D721Med (cell line): ENCODE results near the gene PCDHA7.
"Not testable (repeated sequence)": the region's sequence is repeated elsewhere in the genome, so short reads cannot be mapped to it uniquely, and the experiment has no call there.

Experiments
- DNase-seq: peaks from one replicate; pipeline ENCODE4 v3.0.0; 2011; ENCODE audit warnings: low spot score; ENCODE audit not compliant: insufficient read length
- FAIRE-seq: peaks from 2 replicates; lab custom pipeline; 2011; peaks lifted over from hg19 to GRCh38; lab: Jason Lieb, UNC
- CTCF ChIP-seq: IDR thresholded peaks from 2 replicates; pipeline ENCODE4 v1.5.1; 2012; ENCODE audit warnings: mild to moderate bottlenecking, control low read depth; ENCODE audit not compliant: insufficient read depth; ENCODE audit errors: missing control alignments

Gene PCDHA7

DNA sequence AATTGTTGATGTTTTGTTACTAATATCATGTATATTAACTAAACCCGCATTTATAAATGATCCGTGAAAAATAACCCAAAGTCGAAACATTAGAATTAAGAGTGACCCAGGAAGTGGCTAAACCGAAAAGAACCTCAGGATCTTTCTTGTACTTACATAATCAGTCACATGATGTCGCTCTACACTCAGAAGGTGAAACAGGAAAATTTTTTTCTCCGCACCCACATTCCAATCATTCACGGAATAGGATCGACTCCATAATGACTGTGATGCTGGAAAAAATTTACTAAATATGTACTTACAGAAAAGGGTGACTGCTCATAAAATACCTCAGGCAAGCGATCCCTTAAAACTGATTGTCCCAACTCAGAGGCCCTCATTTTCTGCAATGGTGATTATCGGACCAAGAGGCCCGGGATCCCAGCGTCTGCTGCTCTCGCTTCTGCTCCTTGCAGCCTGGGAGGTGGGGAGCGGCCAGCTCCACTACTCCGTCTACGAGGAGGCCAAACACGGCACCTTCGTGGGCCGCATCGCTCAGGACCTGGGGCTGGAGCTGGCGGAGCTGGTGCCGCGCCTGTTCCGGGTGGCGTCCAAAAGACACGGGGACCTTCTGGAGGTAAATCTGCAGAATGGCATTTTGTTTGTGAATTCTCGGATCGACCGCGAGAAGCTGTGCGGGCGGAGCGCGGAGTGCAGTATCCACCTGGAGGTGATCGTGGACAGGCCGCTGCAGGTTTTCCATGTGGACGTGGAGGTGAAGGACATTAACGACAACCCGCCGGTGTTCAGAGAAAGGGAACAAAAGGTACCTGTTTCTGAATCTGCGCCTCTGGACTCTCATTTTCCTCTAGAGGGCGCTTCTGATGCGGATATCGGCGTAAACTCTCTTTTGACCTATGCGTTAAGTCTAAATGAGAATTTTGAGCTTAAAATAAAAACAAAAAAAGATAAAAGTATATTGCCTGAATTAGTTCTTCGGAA, 41.3 kb downstream of the PCDHA7 start, which contains the start of gene PCDHA12:
Gene PCDHA12 (plus strand): TSS at position 224 of the 981 bp plus-strand sequence. CDS start 165 bp downstream, at position 389.
- no peak for DNase-seq
- no peak for FAIRE-seq
- TF ChIP-seq CTCF = peak; percentile 4

DNA sequence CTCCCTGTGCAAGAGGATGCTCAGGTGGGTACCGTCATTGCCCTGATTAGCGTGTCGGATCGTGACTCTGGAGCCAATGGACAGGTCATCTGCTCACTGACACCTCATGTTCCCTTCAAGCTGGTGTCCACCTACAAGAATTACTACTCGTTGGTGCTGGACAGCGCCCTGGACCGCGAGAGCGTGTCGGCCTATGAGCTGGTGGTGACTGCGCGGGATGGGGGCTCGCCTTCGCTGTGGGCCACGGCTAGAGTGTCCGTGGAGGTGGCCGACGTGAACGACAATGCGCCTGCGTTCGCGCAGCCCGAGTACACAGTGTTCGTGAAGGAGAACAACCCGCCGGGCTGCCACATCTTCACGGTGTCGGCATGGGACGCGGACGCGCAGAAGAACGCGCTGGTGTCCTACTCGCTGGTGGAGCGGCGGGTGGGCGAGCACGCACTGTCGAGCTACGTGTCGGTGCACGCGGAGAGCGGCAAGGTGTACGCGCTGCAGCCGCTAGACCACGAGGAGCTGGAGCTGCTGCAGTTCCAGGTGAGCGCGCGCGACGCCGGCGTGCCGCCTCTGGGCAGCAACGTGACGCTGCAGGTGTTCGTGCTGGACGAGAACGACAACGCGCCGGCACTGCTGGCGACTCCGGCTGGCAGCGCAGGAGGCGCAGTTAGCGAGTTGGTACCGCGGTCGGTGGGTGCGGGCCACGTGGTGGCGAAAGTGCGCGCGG, 42.6 kb downstream of the PCDHA7 start:
- not testable (repeated sequence) for FAIRE-seq

DNA sequence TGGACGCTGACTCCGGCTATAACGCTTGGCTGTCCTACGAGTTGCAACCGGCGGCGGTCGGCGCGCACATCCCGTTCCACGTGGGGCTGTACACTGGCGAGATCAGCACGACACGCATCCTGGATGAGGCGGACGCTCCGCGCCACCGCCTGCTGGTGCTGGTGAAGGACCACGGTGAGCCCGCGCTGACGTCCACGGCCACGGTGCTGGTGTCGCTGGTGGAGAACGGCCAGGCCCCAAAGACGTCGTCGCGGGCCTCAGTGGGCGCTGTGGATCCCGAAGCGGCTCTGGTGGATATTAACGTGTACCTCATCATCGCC, 43.2 kb downstream of the PCDHA7 start:
- no peak for TF ChIP-seq CTCF
- DNase-seq (no peak), FAIRE-seq (no peak)

More for the DNA sequence above, 42.6 kb downstream of the PCDHA7 start:
- not testable (repeated sequence) for DNase-seq

DNA sequence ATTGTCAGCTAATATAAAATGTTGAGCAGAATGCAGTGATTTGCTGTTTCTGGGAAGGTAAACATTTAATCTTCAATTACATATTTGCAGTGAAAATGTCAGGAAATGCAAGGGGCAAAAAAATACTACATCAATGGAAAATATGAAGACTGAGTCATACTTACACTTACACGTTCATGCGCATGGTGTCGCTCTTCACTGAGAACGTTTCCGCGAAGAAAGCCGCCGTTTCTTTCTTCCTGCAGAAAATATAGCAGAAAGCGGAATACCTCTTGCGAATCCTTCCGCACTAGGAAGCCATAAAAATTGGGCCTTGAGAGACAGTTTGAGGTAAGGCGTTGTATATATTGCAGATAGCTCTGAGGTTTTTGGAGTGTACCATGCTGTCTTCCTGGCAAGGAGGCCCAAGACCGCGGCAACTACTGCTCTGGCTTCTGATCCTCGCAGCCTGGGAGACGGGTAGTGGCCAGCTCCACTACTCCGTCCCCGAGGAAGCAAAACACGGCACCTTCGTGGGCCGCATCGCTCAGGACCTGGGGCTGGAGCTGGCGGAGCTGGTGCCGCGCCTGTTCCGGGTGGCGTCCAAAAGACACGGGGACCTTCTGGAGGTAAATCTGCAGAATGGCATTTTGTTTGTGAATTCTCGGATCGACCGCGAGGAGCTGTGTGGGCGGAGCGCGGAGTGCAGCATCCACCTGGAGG, 48.0 kb downstream of the PCDHA7 start, which contains the start of gene PCDHA13:
Gene PCDHA13 (plus strand): TSS at position 236 of the 702 bp plus-strand sequence. CDS start 145 bp downstream, at position 381.
- DNase-seq (no peak), FAIRE-seq (no peak)
- no peak for TF ChIP-seq CTCF

DNA sequence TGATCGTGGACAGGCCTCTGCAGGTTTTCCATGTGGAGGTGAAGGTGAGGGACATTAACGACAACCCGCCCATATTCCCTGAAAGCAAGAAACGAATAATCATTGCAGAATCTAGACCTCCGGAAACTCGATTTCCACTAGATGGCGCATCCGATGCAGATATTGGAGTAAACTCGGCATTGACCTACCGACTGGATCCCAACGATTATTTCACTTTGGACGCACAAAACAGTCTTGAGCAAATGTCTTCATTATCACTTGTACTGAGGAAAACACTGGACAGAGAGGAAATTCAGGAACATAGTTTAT, 48.5 kb downstream of the PCDHA7 start:
- TF ChIP-seq CTCF = peak; percentile 60
- FAIRE-seq (no peak), DNase-seq (no peak)

GRCh38 chr5:140883373-140883772, 49.3 kb downstream of the PCDHA7 start:
- DNase-seq (no peak), FAIRE-seq (no peak)
- TF ChIP-seq CTCF = no peak
